DOHH2 (cell line): ENCODE data around the gene LHFPL6.

Experiments used
- EZH2phosphoT487 ChIP-seq: fragments of 200-600 bp; sonication (generic); IDR thresholded peaks from 2 replicates; pipeline ENCODE4 v1.6.1; 2017; ENCODE audit warnings: borderline replicate concordance, mild to moderate bottlenecking, antibody characterized with exemption, low read length, moderate library complexity, mixed read lengths
- TF ChIP-seq, protein P1 (sequence below): fragments of 200-600 bp; sonication (generic); IDR thresholded peaks from one replicate; pipeline ENCODE4 v1.5.1; 2014; ENCODE audit warnings: antibody characterized with exemption, mild to moderate bottlenecking, low read depth, low read length; ENCODE audit not compliant: poor library complexity, severe bottlenecking

DNA sequence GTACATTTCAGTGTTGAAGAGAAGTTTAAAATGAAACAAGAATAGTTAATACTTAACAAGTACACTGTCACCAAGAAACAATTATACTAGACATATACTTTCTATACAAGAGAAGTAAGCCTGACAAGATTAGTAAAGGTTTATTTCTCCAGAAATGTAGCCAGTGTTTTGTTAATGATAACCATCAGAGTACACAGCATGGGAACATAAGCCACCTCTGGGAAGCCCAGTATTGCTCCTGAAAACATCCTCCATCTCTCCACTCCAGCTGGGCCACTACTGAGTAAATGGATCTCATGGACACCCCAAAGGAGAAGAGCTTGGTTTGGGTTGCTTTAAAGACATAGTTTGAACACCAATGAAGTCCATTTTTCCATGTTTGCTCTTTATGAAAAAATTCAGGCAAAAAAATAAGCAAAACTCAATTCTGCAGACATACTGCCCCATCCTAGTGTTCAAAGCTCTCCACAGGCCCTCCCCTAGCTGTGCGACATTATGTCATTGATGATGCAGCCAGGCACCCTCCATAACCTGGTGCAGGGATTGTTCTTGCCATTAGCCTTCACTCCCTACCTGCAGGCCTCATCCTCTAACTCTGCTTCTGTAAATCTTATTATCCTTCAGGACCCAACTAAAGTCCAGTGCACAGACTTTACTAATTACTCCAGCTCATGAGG lies 61.9 kb downstream of the LHFPL6 start:
- TF ChIP-seq, protein P1, sequence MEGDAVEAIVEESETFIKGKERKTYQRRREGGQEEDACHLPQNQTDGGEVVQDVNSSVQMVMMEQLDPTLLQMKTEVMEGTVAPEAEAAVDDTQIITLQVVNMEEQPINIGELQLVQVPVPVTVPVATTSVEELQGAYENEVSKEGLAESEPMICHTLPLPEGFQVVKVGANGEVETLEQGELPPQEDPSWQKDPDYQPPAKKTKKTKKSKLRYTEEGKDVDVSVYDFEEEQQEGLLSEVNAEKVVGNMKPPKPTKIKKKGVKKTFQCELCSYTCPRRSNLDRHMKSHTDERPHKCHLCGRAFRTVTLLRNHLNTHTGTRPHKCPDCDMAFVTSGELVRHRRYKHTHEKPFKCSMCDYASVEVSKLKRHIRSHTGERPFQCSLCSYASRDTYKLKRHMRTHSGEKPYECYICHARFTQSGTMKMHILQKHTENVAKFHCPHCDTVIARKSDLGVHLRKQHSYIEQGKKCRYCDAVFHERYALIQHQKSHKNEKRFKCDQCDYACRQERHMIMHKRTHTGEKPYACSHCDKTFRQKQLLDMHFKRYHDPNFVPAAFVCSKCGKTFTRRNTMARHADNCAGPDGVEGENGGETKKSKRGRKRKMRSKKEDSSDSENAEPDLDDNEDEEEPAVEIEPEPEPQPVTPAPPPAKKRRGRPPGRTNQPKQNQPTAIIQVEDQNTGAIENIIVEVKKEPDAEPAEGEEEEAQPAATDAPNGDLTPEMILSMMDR, result no peak
- no peak for TF ChIP-seq EZH2phosphoT487
